K562 (cell line): Measurements from ENCODE around the gene JAK3. TPM values are rescaled to one million over a fixed set of nuclear protein-coding genes. Genes with fewer than 3 reads are reported as not detected.

Experiments used
- ARID4B ChIP-seq: sonication (generic); formaldehyde crosslinking; IDR thresholded peaks from 2 replicates; pipeline ENCODE4 v1.8.0; 2022; ENCODE audit warnings: mild to moderate bottlenecking, missing genetic modification reagents
- CBFB ChIP-seq: sonication (generic); formaldehyde crosslinking; IDR thresholded peaks from 2 replicates; pipeline ENCODE4 v1.4.0; 2020; ENCODE audit warnings: mild to moderate bottlenecking, missing genetic modification reagents
- DACH1 ChIP-seq: fragments of 450-650 bp; IDR thresholded peaks from 2 replicates; pipeline ENCODE4 v1.6.1; 2018; ENCODE audit not compliant: partially characterized antibody
- E2F5 ChIP-seq: sonication (generic); formaldehyde crosslinking; IDR thresholded peaks from 2 replicates; pipeline ENCODE4 v1.8.0; 2022; ENCODE audit warnings: mild to moderate bottlenecking, missing genetic modification reagents
- FOXA3 ChIP-seq, 2 experiments: fragments of 450-650 bp in 1 of 2; sonication (generic) in 1 of 2; formaldehyde crosslinking; IDR thresholded peaks in 1 of 2; conservative IDR thresholded peaks in 1 of 2; 2 replicates each; pipeline versions ENCODE4 v1.4.0 to v1.8.0; 2020 to 2022; ENCODE audit warnings: mild to moderate bottlenecking in 2 of 2, missing genetic modification reagents in 1 of 2
- GATAD2A ChIP-seq: fragments of 450-650 bp; IDR thresholded peaks from 2 replicates; pipeline ENCODE4 v1.6.1; 2017
- GTF2E2 ChIP-seq: fragments of 200-800 bp; sonication (Bioruptor generic); IDR thresholded peaks from 2 replicates; pipeline ENCODE4 v1.6.1; 2016; ENCODE audit warnings: missing genetic modification characterization, missing compliant biosample characterization
- HIVEP1 ChIP-seq: fragments of 250-450 bp; sonication (Bioruptor Pico); IDR thresholded peaks from 2 replicates; pipeline ENCODE4 v1.4.0; 2020; ENCODE audit warnings: mild to moderate bottlenecking
- KDM5B ChIP-seq: fragments of 200-600 bp; sonication (generic); IDR thresholded peaks from 2 replicates; pipeline ENCODE4 v1.6.1; 2012; ENCODE audit warnings: low read depth, mild to moderate bottlenecking, moderate library complexity, low read length, control low read depth, inconsistent platforms; ENCODE audit not compliant: insufficient replicate concordance
- POLR2A ChIP-seq: fragments of 450-650 bp; conservative IDR thresholded peaks from 2 replicates; pipeline ENCODE4 v1.6.1; 2016
- RBM25 ChIP-seq: fragments of 200-400 bp; formaldehyde crosslinking; IDR thresholded peaks from 2 replicates; pipeline ENCODE4 v1.6.1; 2018; ENCODE audit warnings: low read length, low read depth, moderate library complexity; ENCODE audit not compliant: severe bottlenecking
- RCOR1 ChIP-seq, 2 experiments: IDR thresholded peaks; 2 replicates each; pipeline ENCODE4 v1.6.1; 2012; ENCODE audit warnings: low read depth in 2 of 2, low read length in 2 of 2, borderline replicate concordance in 1 of 2, improper control_type of control experiment in 1 of 2
- STAT6 ChIP-seq: sonication (generic); formaldehyde crosslinking; IDR thresholded peaks from 2 replicates; pipeline ENCODE4 v1.8.1; 2023; ENCODE audit warnings: mild to moderate bottlenecking, missing genetic modification reagents
- TCF3 ChIP-seq: sonication (generic); formaldehyde crosslinking; IDR thresholded peaks from 2 replicates; pipeline ENCODE4 v1.4.0; 2020; ENCODE audit warnings: mild to moderate bottlenecking, missing genetic modification reagents
- ZNF140 ChIP-seq: fragments of 250-450 bp; sonication (Bioruptor Pico); IDR thresholded peaks from 2 replicates; pipeline ENCODE4 v1.8.0; 2021; ENCODE audit warnings: moderate library complexity, mild to moderate bottlenecking, inconsistent platforms
- ZNF282 ChIP-seq: sonication (generic); formaldehyde crosslinking; IDR thresholded peaks from 2 replicates; pipeline ENCODE4 v1.8.1; 2023; ENCODE audit warnings: missing genetic modification reagents
- ZNF561 ChIP-seq: fragments of 450-650 bp; formaldehyde crosslinking; conservative IDR thresholded peaks from 2 replicates; pipeline ENCODE4 v1.4.0; 2020; ENCODE audit warnings: mild to moderate bottlenecking, moderate library complexity
- ZNF717 ChIP-seq: fragments of 250-450 bp; sonication (Bioruptor Pico); IDR thresholded peaks from 2 replicates; pipeline ENCODE4 v1.5.0; 2021
- polyA plus RNA-seq, 8 experiments: library from polyadenylated mRNA; depleted of rRNA in 4 of 8; stranded (reverse) in 5 of 8; unstranded in 3 of 8; fragments of >200 nt; fragmentation: Nextera tagmentation in 2 of 8; fragmentation: Illumina TruSeq in 1 of 8; extraction: Ambion mirVana in 2 of 8; extraction: Trizol in 1 of 8; gene quantifications; 2 replicates each; pipeline versions ENCODE4 v1.2.1 to v1.2.3, GENCODE V29; 2011 to 2014; ENCODE audit warnings: inconsistent platforms in 1 of 8, missing spikeins in 1 of 8
- total RNA-seq, 7 experiments: library from RNA; depleted of rRNA in 6 of 7; stranded (reverse); fragments of >200 nt in 6 of 7; fragmentation: Illumina TruSeq in 2 of 7; extraction: Trizol in 2 of 7; gene quantifications; 2 replicates each; pipeline versions ENCODE4 v1.2.1 to v1.2.3, GENCODE V29; 2011 to 2021; ENCODE audit warnings: low replicate concordance in 1 of 7
- TF ChIP-seq, protein P1 (sequence below): fragments of 200-800 bp; sonication (Bioruptor generic); IDR thresholded peaks from 2 replicates; pipeline ENCODE4 v1.6.1; 2017; ENCODE audit warnings: missing genetic modification characterization, missing compliant biosample characterization

The JAK3 gene
- total and polyA plus RNA-seq, 9 of the 15 experiments (the other 6 are each of a cell fraction or from before 2014, with no cell fraction given): 0.01 to 0.18 (median 0.07) TPM; not detected in 1

GRCh38 chr19:17855280-17856152, 7.7 kb upstream of the JAK3 start (continued):
- TF ChIP-seq ZNF561 (CRISPR knock-in tag) (no peak), ARID4B (CRISPR knock-in tag) (no peak), HIVEP1 (CRISPR knock-in tag) (no peak), FOXA3 (CRISPR knock-in tag; conservative IDR thresholded peaks at IDR 0.05 in 1 of 2, IDR thresholded peaks at IDR 0.05 in 1 of 2) (no peak), ZNF717 (CRISPR knock-in tag) (no peak), GATAD2A (no peak), KDM5B (no peak), E2F5 (no peak), GTF2E2 (no peak), ZNF140 (CRISPR knock-in tag) (no peak), POLR2A (no peak), RCOR1 (IDR thresholded peaks at IDR 0.05; ENCODE audit: borderline replicate concordance in 1 of 2, low read depth in 2 of 2, low read length in 2 of 2) (peak in 1 of 2 experiments; percentile 74; a peak in 2 of 4 replicates), RBM25 (no peak), CBFB (CRISPR knock-in tag) (peak; percentile 68; the same call in 1 of the 2 replicates), TCF3 (CRISPR knock-in tag) (no peak), STAT6 (CRISPR knock-in tag) (no peak), ZNF282 (CRISPR knock-in tag) (no peak), DACH1 (peak; percentile 60)
- TF ChIP-seq, protein P1, sequence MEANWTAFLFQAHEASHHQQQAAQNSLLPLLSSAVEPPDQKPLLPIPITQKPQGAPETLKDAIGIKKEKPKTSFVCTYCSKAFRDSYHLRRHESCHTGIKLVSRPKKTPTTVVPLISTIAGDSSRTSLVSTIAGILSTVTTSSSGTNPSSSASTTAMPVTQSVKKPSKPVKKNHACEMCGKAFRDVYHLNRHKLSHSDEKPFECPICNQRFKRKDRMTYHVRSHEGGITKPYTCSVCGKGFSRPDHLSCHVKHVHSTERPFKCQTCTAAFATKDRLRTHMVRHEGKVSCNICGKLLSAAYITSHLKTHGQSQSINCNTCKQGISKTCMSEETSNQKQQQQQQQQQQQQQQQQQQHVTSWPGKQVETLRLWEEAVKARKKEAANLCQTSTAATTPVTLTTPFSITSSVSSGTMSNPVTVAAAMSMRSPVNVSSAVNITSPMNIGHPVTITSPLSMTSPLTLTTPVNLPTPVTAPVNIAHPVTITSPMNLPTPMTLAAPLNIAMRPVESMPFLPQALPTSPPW: no peak
